Measurements from ENCODE around the gene TINCR. TPM values are rescaled to one million over a fixed set of nuclear protein-coding genes. Genes with fewer than 3 reads are reported as not detected.
"Not testable (repeated sequence)": the region's sequence is repeated elsewhere in the genome, so short reads cannot be mapped to it uniquely, and the experiment has no call there.

TINCR gene
- total RNA-seq, 4 donors from 2014 or later: 13.2 to 45.3 (median 22.7) TPM; not detected in 1

- WGBS, 2 donors (ENCODE audit: low coverage in 1 of 2): 92 to 100% methylated on average over 1 to 16 of the region's 16 CpGs
- Histone ChIP-seq H3K9me3 (no peaks in the 10 kb centered on the region), H3K4me1 (no peaks in the 10 kb centered on the region), H3K27me3 (no peaks in the 10 kb centered on the region), H3K36me3 (peaks cover 0 to 80% (median 39%) of the 10 kb centered on the region in 4 donors), H3K27ac (no peak overlapping the region), H3K4me3 (no peak overlapping the region)
- no peak for TF ChIP-seq POLR2A (IDR thresholded peaks at IDR 0.05)
- TF ChIP-seq EP300 (IDR thresholded peaks at IDR 0.05; ENCODE audit: low read depth): no peak
- no peak for TF ChIP-seq POLR2AphosphoS5 (IDR thresholded peaks at IDR 0.05)
- no peak for TF ChIP-seq CTCF (IDR thresholded peaks at IDR 0.05)
- intact Hi-C loops (cut with DNase I; ENCODE audit: low total_unique reads) (no loop called here), in situ Hi-C loops (cut with MboI; ENCODE audit: low pct_ligation_motif_present in 1 of 4, low pct_unique_long_range_greater_than_20kb in 1 of 4, low sequenced_read_pairs in 3 of 4) (no loop called here)
- no peak for DNase-seq
Measured at GRCh38 chr19:5609881-5610448, 42.2 kb upstream of the TINCR start.

DNA sequence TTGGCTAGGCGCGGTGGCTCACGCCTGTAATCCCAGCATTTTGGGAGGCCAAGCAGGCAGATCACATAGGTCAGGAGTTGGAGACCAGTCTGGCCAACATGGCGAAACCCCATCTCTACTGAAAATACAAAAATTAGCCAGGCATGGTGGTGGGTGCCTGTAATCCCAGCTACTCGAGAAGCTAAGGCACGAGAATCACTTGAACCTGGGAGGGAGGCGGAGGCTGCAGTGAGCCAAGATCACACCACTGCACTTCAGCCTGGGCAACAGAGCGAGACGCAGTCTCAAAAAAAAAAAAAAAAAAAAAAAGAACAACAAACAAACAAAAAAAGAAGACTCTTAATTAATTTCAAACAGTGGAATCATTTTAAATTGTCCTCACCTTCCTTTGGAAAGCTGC, 41.0 kb upstream of the TINCR start:
- H3K9me3 ChIP-seq; intact Hi-C loops (cut with DNase I; ENCODE audit: low total_unique reads); DNase-seq; H3K27ac ChIP-seq; H3K27me3 ChIP-seq; H3K4me1 ChIP-seq; in situ Hi-C loops (cut with MboI; ENCODE audit: low pct_ligation_motif_present in 1 of 4, low pct_unique_long_range_greater_than_20kb in 1 of 4, low sequenced_read_pairs in 3 of 4); H3K4me3 ChIP-seq: not testable (repeated sequence)
- H3K36me3 ChIP-seq: peaks cover 0 to 77% (median 38%) of the 10 kb centered on the region in 4 donors
- WGBS, 2 donors (ENCODE audit: low coverage in 1 of 2): 98% methylated on average over 9 of the region's 9 CpGs; no CpG with 5 or more reads in 1 of the 2 donors

- DNase-seq: no peak
- whole genome bisulfite sequencing, 2 donors (ENCODE audit: low coverage in 1 of 2): 93 to 95% methylated on average over 3 to 10 of the region's 10 CpGs
- TF ChIP-seq POLR2AphosphoS5 (IDR thresholded peaks at IDR 0.05): no peak
- TF ChIP-seq EP300 (IDR thresholded peaks at IDR 0.05; ENCODE audit: low read depth): no peak
- no peak for TF ChIP-seq CTCF (IDR thresholded peaks at IDR 0.05)
- TF ChIP-seq POLR2A (IDR thresholded peaks at IDR 0.05): no peak
- H3K9me3 ChIP-seq: no peaks in the 10 kb centered on the region
- H3K27me3 ChIP-seq: no peaks in the 10 kb centered on the region
- no peak overlapping the region for H3K4me3 ChIP-seq
- H3K27ac ChIP-seq: no peak overlapping the region
- H3K36me3 ChIP-seq: peaks cover 0 to 77% (median 38%) of the 10 kb centered on the region in 4 donors
- intact Hi-C loops (cut with DNase I; ENCODE audit: low total_unique reads) (no loop called here), in situ Hi-C loops (cut with MboI; ENCODE audit: low pct_ligation_motif_present in 1 of 4, low pct_unique_long_range_greater_than_20kb in 1 of 4, low sequenced_read_pairs in 3 of 4) (no loop called here)
- H3K4me1 ChIP-seq: no peaks in the 10 kb centered on the region
Measured at GRCh38 chr19:5608291-5608690, 40.5 kb upstream of the TINCR start.

DNA sequence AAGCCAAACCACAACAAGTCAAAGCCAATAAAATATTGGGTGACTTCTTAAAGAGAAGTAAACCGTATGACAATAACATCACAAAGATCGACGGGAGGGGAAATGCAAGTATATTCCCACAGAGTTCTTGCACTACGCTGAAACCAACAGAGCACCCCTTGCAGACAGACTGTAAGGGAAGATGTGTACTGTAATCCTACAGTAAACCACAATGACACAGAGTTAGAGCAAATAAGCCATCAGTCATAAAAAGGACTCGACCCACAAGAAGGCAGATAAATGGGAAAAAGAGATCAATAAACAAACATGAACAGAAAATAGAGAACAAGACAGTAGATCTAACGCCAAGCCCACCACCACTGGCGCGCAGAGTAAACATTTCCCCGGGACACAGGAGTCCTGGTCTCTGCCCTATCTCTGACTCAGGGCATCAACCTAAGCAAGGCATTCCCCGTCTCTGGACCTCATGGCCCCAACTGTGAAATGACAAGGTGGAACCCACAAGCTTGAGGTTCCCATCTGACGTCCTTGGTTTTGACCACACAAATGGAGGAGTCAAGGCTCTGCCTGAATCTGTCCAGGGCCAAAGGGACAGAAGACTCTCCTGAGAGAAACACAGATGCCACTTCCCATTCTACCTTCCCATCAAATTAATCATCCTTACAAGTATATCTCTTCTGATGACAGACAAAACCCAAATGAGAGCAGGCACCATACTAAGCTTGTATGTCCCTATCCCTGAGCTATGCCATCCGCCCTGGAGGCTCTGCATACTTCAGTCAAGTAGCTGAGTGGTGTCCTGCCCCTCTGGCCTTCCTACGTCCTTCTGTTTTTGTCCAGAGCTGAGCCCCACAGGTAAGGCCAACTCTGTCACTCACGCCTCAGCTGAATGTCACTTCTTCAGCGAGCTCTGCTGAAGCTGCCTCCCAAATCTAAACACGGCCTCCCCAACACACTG, 39.8 kb upstream of the TINCR start:
- Histone ChIP-seq H3K4me1 (no peaks in the 10 kb centered on the region), H3K9me3 (no peaks in the 10 kb centered on the region), H3K27me3 (no peaks in the 10 kb centered on the region), H3K36me3 (peaks cover 0 to 77% (median 38%) of the 10 kb centered on the region in 4 donors), H3K27ac (no peak overlapping the region), H3K4me3 (no peak overlapping the region)
- 82 to 89% methylated on average over 8 to 16 of the region's 16 CpGs for WGBS, 2 donors (ENCODE audit: low coverage in 1 of 2)
- TF ChIP-seq POLR2A (IDR thresholded peaks at IDR 0.05) (no peak), EP300 (IDR thresholded peaks at IDR 0.05; ENCODE audit: low read depth) (no peak), CTCF (IDR thresholded peaks at IDR 0.05) (no peak), POLR2AphosphoS5 (IDR thresholded peaks at IDR 0.05) (no peak)
- DNase-seq: no peak
- in situ Hi-C loops (cut with MboI; ENCODE audit: low pct_ligation_motif_present in 1 of 4, low pct_unique_long_range_greater_than_20kb in 1 of 4, low sequenced_read_pairs in 3 of 4): no loop called here
- intact Hi-C loops (cut with DNase I; ENCODE audit: low total_unique reads): no loop called here
